H1 (cell line): ENCODE data around the gene TAF1B. TPM values are rescaled to one million over a fixed set of nuclear protein-coding genes. Genes with fewer than 3 reads are reported as not detected.

Experiments used
- CBX8 ChIP-seq: fragments of 300-800, 300-1000 bp; sonication (generic); IDR thresholded peaks from 2 replicates; pipeline ENCODE4 v1.7.1; 2016; ENCODE audit warnings: low read depth, low read length, borderline replicate concordance
- CEBPB ChIP-seq: IDR thresholded peaks from 2 replicates; pipeline ENCODE4 v1.6.1; 2012; ENCODE audit warnings: low read depth, low read length
- CHD2 ChIP-seq: IDR thresholded peaks from 2 replicates; pipeline ENCODE4 v1.6.1; 2012; ENCODE audit warnings: low read length, improper control_type of control experiment
- HDAC6 ChIP-seq: IDR thresholded peaks from one replicate; pipeline ENCODE4 v1.7.1; 2012; ENCODE audit warnings: low read depth, mild to moderate bottlenecking, inconsistent platforms, low read length, moderate library complexity
- SP2 ChIP-seq: IDR thresholded peaks from 2 replicates; pipeline ENCODE4 v1.6.1; 2012; ENCODE audit warnings: mild to moderate bottlenecking, low read length, inconsistent platforms
- TAF7 ChIP-seq: optimal IDR thresholded peaks from 2 replicates; pipeline ENCODE3; 2011; ENCODE audit warnings: low read depth, mild to moderate bottlenecking, inconsistent platforms, low read length, moderate library complexity, borderline replicate concordance
- polyA plus RNA-seq, 7 experiments: library from polyadenylated mRNA; depleted of rRNA in 3 of 7; stranded (reverse) in 5 of 7; unstranded in 2 of 7; fragments of >200 nt in 5 of 7; fragments of 200-250 nt in 2 of 7; gene quantifications; 1 replicate in 5 of 7; 2 replicates in 1 of 7; 4 replicates in 1 of 7; pipeline versions ENCODE4 v1.2.1 to v1.2.3, GENCODE V29; 2011 to 2013; ENCODE audit warnings: missing spikeins in 2 of 7, mixed read lengths in 2 of 7
- total RNA-seq: library from RNA; stranded (reverse); fragmentation: NEBNext Ultra II Directional; extraction: Animal tissue kit (Norgen Biotek cat#: 25700); gene quantifications from 2 replicates; pipeline ENCODE4 v1.2.1, GENCODE V29; 2021
- TF ChIP-seq, protein P1 (sequence below): fragments of 300-600 bp; sonication (generic); IDR thresholded peaks from 2 replicates; pipeline ENCODE4 v1.7.1; 2012; ENCODE audit warnings: low read length, moderate library complexity, mild to moderate bottlenecking, inconsistent platforms; ENCODE audit not compliant: insufficient replicate concordance

The TAF1B gene
- total and polyA plus RNA-seq, 2 of the 8 experiments (the other 6 are each of a cell fraction or from before 2014, with no cell fraction given): 6.6 to 25.2 TPM

DNA sequence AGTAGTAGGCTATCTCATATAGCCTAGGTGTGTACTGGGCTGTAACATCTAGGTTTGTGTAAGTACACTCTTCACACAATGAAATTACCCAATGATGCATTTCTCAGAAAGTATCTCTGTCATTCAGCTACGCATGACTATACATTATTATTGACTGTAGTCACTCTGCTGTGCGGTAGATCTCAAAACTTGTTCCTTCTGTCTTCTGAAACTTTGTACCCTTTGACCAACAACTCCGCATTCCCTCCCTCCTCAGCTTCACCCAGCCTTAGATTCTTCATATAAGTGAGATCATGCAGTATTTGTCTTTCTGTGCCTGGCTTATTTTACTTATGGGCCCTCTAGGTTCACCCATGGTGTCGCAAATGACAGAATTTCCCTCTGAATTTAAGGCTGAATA, 49.0 kb downstream of the TAF1B start (continued):
- TF ChIP-seq, protein P1, sequence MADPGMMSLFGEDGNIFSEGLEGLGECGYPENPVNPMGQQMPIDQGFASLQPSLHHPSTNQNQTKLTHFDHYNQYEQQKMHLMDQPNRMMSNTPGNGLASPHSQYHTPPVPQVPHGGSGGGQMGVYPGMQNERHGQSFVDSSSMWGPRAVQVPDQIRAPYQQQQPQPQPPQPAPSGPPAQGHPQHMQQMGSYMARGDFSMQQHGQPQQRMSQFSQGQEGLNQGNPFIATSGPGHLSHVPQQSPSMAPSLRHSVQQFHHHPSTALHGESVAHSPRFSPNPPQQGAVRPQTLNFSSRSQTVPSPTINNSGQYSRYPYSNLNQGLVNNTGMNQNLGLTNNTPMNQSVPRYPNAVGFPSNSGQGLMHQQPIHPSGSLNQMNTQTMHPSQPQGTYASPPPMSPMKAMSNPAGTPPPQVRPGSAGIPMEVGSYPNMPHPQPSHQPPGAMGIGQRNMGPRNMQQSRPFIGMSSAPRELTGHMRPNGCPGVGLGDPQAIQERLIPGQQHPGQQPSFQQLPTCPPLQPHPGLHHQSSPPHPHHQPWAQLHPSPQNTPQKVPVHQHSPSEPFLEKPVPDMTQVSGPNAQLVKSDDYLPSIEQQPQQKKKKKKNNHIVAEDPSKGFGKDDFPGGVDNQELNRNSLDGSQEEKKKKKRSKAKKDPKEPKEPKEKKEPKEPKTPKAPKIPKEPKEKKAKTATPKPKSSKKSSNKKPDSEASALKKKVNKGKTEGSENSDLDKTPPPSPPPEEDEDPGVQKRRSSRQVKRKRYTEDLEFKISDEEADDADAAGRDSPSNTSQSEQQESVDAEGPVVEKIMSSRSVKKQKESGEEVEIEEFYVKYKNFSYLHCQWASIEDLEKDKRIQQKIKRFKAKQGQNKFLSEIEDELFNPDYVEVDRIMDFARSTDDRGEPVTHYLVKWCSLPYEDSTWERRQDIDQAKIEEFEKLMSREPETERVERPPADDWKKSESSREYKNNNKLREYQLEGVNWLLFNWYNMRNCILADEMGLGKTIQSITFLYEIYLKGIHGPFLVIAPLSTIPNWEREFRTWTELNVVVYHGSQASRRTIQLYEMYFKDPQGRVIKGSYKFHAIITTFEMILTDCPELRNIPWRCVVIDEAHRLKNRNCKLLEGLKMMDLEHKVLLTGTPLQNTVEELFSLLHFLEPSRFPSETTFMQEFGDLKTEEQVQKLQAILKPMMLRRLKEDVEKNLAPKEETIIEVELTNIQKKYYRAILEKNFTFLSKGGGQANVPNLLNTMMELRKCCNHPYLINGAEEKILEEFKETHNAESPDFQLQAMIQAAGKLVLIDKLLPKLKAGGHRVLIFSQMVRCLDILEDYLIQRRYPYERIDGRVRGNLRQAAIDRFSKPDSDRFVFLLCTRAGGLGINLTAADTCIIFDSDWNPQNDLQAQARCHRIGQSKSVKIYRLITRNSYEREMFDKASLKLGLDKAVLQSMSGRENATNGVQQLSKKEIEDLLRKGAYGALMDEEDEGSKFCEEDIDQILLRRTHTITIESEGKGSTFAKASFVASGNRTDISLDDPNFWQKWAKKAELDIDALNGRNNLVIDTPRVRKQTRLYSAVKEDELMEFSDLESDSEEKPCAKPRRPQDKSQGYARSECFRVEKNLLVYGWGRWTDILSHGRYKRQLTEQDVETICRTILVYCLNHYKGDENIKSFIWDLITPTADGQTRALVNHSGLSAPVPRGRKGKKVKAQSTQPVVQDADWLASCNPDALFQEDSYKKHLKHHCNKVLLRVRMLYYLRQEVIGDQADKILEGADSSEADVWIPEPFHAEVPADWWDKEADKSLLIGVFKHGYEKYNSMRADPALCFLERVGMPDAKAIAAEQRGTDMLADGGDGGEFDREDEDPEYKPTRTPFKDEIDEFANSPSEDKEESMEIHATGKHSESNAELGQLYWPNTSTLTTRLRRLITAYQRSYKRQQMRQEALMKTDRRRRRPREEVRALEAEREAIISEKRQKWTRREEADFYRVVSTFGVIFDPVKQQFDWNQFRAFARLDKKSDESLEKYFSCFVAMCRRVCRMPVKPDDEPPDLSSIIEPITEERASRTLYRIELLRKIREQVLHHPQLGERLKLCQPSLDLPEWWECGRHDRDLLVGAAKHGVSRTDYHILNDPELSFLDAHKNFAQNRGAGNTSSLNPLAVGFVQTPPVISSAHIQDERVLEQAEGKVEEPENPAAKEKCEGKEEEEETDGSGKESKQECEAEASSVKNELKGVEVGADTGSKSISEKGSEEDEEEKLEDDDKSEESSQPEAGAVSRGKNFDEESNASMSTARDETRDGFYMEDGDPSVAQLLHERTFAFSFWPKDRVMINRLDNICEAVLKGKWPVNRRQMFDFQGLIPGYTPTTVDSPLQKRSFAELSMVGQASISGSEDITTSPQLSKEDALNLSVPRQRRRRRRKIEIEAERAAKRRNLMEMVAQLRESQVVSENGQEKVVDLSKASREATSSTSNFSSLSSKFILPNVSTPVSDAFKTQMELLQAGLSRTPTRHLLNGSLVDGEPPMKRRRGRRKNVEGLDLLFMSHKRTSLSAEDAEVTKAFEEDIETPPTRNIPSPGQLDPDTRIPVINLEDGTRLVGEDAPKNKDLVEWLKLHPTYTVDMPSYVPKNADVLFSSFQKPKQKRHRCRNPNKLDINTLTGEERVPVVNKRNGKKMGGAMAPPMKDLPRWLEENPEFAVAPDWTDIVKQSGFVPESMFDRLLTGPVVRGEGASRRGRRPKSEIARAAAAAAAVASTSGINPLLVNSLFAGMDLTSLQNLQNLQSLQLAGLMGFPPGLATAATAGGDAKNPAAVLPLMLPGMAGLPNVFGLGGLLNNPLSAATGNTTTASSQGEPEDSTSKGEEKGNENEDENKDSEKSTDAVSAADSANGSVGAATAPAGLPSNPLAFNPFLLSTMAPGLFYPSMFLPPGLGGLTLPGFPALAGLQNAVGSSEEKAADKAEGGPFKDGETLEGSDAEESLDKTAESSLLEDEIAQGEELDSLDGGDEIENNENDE: no peak
- TF ChIP-seq CHD2 (no peak), HDAC6 (no peak), SP2 (no peak), CBX8 (no peak), TAF7 (no peak), CEBPB (no peak)
